HG03045 (cell line): ENCODE results near the gene NAV1.
"Not testable (repeated sequence)": the region's sequence is repeated elsewhere in the genome, so short reads cannot be mapped to it uniquely, and the experiment has no call there.

Source experiments
- ATAC-seq: cut with Tn5 transposase; IDR thresholded peaks from one replicate; pipeline ENCODE4 v1.9.1; 2021; ENCODE audit warnings: mild to moderate bottlenecking, moderate library complexity; ENCODE audit not compliant: unreplicated experiment

NAV1 gene

DNA sequence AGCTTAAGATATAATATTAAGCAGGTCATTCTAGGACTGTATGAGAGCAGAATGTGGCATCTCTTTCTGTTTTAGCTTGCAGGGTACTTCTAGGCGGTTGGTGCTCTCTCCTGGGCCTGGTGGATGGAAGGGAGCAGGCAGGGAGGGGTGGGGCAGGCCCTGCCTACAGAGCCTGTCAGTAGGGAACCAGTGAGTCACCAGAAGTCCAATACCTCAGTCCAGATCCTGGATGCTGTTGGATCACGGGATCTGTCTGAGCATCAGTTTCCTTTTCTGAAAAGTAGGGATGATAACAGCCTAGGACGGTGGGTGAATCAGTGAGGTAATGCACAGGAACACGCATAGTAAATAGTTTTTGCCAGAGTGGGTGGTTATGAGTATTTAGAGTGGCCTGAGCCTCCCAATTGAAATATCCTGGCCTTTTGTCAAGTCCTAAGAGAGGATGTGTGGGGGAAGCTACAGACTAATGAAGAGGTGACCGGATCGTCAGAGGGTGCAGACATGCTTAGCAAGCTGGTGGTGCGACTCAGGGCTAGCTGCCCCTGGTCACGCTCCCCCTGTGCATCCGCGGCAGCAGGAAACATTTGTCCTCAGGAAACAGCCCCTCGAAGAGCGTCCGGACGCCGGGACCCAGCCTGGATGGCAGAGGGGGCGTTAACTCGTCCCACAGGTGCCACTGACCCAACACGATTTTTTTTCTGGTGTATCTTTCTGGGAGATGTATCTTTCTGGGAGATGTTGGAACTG, 23.9 kb downstream of the NAV1 start:
- ATAC-seq: no peak

DNA sequence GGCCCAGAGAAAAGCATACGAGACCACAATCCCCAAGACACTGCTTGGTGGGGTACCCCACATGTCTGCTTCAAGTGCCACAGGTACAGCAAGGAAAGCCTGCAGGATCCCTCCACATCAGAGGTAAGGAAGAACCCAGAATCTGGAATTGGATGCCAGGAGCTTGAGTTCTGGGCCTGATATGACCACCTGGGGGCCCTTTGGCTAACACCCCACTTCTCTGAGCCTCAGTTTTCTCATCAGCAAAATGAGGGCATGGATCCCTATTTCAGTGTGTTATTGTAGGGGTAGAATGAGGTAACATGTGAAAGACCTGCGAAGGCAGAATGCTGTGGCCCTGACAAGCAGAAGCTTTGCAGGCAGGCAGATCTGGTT, 24.5 kb downstream of the NAV1 start:
- no peak for ATAC-seq

DNA sequence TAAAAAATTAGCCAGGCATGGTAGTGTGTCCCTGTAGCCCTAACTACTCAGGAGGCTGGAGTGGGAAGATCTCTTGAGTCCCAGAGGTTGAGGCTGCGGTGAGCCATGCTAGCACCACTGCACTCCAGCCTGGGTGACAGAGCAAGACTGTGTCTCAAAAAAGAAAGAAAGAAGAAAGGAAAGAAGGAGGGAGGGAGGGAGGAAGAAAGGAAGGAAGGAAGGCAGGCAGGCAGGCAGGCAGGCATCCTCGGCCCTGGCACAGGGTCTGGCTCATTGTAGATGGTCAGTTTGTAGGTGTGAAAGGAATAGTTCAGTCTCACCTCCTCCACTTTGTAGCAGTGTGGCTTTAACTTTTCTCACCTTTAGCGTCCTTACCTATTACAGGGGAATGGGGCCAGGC, 25.0 kb downstream of the NAV1 start:
- ATAC-seq: no peak

DNA sequence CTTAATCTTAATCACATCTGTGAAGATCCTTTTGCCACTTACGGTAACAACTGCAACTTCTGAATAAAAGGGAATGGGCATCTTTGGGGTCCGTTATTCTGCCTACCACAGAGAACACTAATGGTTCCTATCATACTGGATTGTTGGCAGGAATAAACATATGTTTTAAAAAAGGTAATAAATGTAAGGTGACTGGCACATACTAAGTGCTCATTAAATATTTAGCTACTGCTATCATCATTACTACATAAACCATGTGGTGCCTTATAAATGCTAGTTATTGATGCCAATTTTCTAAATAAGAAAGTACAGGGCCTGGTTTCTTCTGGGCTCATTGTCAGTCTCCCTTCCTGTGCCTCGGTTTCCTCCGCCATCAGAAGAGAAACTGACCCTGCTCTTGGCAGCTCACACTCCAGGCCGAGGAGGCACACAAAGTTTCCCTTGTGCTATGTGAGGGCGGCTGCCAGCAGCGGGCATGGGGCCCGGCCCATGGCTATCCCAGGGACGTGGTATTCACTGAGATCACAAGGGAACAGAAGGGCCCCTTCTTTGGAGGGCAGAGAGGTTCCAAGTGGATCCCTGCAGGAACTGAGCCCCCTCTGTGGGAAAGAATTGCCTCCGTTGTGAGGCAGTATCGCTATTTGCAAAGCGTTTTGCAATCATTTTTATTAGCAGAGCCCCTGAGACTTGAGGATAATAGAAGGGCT, 26.2 kb downstream of the NAV1 start:
- ATAC-seq: no peak

DNA sequence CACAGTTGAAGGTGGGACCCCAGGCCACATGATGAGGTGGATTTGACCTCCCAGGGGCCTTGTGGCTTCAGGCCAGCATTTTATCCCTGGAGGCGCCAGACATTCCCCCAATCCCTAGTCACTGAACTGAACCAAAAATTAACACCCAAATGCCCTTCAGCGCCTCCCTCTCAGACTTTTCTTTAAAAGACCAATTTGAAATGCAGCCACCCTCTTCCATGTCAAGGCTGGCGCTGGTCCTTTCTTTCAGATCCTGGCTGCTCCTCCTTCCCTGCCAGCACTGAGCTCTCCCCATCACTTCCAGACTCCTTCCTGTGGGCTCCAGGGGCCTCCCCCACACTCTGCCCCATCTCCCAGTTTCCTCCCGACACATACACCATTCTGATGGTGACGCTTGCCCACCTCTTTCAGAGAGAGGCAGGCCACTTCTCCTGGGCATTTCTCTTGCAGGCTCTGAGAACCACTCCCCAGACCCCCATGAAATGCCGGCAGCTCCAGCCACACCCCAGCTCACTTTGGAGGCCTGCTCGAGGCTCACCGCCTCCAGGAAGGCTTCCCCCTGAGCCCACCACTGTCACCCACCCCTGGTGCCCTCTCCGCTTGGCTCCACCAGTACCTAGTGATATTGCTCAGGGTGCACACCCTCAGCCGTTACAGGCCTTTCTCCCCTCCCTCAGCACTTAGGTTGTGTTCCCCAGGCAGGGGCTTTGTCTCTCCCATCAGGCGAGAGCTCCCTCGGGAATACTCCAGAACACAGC, 27.0 kb downstream of the NAV1 start:
- no peak for ATAC-seq

DNA sequence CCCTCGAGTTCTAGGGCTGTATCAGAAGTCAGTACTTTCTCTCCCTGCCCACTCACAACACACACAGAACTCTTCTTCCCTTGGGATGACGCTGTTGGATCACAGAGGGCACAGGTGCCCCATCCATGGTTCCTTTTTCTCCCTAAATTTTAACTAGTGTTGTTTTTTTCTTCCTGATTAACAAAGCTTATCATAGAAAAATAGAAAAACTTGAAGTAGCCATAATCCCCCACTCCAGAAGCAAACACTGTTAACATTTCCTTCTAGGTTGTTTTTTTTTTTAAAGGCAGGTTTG, 27.5 kb downstream of the NAV1 start:
- no peak for ATAC-seq

DNA sequence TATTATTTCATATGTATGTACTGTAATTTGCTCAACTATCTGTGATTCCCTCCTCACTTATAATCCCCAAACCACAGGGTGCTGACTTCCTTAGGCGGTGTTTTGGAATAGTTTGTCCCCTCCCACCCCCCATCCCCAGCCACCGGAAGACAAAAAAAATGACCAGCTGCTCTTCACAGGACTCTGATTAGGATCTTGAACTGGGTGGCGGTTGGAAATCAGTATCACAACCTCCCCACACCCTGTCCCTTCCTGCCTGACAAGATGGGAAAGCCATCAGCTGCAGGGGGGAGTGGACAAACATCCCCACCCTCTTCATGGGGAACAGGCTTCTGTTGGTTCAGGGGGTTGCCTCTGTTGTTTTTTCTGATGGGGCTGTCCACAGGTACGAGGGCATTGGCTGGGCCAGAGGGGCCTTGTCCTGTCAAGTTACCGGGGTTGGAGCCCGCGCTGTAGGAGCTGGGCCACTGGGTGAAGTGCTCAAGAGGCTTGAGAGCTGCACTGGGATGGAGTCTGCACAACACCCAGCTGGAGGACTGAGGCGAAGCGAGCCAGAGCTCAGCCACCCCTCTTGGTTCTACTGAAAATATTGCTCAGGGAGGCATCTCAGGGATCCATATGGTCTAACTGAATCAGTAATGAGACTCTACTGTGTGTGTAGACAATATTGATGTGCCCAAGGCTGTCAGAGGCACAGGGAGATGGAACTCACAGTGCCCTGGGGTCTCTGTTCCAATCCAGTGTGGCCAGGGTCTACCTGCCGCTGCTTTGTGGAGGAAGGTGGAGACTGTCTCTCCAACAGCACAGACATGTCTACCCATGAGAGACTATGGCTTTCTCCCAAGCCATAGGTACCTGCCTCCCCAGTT, 28.2 kb downstream of the NAV1 start:
- no peak for ATAC-seq

DNA sequence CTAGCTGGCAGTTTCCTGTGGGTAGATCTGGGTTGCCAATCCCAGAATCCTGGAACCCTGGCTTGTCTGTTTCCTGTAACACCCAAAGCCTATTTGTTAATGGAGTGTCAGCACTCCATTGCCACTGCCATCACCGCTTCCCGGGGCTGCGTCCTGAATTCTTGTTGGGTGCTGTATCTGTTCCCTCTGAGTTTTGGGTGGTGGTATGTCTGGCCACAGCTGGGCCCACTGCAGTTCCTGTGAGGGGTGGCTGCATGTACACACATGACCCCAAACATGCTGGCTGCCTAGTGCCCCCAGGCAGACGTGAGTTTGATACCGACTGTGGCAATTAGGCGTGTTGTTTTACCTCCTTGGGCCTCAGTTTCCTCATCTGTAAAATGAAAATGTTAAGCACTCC, 29.3 kb downstream of the NAV1 start:
- ATAC-seq: no peak

DNA sequence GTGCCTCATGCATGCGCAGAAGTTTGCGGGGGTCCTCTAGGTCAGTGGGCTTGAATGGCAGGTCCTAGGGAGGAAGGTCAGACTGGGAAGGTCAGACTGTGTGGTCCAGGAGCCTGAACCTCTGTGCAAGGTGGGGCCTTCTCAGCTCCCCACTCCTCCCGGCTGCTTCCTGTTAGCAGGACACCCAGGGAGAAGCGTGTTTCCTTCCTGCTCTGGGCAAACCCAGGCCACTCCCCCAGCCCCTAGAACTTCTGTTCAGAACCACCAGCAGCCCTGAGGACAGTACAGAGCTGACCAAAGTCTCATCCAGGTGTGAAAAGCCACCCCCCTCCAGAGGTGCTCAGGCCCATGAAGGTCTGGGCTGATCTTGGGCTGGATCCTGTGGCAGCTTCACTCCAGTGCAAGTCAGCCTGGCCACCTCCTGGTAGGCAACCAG, 29.9 kb downstream of the NAV1 start:
- ATAC-seq: no peak

DNA sequence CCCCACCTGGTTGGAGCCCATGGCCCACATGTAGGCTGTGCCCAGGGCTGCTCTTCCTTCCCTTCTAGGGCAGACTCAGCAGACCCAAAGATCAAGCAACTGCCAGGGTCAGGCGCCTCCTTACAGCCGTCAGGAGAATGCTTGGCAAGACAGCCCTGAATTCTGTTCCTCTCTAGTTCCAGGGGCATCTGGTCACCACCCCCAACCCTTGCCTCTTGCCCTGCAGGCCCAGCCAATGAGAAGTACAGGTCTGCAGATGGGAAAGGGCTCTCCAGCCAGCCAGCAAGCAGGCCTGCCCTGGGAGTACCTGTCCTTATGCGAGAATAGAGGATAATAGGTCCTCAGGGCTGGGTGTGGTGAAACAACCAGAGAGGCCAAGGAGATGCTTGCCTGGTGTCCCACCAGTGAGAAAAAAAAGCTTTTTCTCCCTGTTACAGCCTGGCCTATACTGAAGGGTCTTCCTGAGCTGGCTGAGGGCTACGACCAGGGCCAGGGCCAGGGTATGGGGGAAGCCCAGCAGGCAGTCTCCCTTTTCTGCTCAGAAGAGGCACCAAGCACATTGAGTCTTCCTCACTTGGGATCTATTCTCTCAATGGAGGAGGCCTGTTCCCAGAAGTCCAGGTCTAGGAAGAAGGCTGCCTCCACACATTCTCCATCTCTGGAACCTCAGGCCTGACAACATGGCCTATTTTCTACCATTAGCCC, 31.4 kb downstream of the NAV1 start:
- ATAC-seq: no peak

DNA sequence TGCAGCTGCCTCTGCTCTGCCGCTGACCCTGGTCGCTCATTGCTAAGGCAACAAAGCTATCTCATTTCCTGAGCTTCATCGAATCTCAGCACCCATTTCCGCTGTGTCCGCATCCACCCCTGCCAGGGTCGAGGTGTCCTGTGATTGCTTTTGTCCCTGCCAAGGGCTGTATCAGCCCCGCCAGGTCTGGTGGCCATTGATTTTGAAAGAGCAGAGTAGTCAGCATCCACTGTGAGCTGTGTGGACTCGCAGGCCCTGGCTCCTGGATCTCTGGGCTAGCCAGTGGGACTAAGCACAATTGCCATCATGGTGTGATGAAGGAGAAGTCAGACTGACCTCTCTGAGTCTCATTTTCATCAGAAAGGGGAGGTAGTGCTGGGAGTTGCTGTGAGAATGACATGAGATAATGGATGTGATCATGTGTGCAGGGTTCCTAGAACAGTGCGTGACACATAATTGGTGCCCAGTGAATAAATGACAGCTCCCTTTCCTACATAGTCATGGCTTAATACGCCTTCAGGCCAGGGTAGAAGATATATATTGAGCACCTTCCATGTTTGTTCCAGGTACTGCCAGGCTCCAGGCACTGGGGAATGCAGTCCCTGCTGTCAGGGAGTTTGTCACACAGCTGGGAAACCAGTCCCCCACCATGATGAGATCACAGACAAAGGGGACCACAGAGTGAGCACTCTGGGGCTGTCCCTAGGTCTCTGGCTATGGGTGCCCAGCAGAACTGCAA, 32.1 kb downstream of the NAV1 start:
- no peak for ATAC-seq

DNA sequence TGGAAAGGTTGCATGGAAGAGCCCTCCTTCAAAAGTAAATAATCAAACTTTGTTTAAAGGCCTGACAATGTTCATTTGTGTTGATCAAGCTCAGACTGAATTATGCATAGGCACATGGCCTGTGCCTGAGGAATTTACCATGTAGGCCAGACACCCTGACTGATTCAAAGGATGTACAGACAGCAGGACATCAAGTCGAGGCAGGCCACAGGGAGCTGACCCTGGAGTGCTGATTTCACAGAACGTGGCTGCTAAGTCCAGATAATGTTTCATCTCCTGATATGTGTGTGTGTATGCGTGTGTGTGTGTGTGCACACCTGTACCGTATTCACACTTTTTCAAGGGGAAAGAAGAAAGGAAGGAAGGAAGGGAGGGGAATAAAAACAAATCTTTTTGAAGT, 34.1 kb downstream of the NAV1 start:
- no peak for ATAC-seq

DNA sequence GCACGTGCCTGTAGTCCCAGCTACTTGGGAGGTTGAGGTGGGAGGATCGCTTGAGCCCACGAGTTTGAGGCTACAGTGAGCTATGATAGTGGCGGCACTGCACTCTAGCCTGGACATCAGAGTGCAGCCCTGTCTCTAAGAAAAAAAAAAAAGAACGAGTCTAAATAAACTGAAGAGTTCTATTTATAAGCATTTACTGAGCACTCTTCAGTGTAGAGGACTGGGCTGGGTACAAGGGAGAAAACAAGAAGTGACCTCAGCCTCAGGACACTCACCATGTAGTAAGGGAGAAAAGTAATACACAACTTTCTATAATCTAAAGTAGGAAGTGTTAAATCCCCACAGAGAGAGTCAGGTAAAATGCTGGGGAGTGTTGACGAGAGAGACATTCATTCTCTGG, 35.0 kb downstream of the NAV1 start:
- ATAC-seq: no peak

DNA sequence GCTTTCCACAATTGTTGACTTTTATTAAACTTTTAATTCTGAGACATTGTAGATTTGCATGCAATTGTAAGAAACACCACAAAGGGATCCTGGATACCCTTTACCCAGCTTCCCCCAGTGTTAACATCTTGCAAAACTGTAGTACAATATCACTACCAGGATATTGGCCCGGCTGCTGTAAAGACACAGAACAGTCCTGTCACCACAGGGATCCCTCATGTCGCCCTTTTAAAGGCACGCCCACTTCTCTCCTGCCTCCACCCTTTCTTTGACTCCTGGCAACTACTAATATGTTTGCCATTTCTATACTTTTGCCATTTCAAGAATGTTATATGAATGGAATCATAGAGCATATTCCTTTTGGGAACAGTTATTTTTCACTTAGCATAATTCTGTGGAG, 37.0 kb downstream of the NAV1 start:
- no peak for ATAC-seq

DNA sequence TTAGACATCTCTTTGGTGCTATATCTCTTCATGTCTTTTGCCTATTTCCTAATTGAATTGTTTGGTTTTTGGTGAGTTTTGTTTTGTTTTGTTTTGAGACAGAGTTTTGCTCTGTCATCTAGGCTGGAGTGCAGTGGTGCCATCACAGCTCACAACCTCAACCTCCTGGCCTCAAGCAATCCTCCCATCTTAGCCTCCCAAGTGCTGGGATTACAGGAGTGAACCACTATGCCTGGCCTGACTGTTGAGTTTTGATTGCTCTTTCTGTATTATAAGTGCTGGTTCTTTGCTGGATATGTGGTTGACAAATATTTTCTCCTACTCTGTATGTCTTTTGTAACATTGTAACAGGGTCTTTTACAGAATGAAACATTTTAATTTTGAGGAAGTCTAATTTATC, 38.0 kb downstream of the NAV1 start:
- no peak for ATAC-seq

DNA sequence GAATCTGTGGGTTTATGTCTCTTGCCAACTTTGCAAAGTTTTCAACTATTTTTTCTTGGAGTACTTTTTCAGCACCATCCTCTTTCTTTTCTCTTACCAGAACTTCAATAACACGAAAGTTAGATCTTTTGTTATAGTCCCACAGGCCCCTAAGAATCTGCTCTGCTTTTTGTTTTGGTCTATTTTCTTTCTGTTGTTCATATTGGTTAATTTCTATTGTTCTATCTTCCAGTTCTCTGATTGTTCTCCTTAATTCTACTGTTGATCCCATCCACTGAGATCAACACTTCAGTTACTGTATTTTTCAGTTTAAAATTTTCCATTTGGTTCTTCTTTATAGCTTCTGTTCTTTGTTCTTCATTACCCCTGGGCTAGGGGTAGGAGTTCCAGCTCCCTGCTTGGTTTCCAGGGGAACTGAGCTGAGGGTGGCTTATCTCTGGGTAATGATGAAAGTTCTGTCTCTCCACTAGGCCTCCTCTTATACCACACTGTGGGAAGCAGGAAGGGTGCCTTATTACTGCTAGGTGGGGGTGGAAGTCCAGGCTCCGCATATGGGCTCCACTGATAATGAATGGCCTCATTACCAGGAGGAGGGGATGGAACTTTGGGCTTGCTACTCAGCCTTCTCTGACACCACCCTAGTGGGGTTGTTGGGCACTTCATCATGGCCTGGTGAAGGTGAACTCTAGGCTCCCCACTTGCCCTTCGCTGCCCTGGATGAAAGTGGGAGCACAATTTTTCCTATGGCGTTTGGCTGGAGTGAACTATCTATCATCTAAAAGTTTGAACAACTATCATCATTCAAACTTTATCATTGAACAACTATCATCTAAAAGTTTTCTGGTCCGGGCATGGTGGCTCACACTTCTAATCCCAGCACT, 39.3 kb downstream of the NAV1 start:
- ATAC-seq: no peak

DNA sequence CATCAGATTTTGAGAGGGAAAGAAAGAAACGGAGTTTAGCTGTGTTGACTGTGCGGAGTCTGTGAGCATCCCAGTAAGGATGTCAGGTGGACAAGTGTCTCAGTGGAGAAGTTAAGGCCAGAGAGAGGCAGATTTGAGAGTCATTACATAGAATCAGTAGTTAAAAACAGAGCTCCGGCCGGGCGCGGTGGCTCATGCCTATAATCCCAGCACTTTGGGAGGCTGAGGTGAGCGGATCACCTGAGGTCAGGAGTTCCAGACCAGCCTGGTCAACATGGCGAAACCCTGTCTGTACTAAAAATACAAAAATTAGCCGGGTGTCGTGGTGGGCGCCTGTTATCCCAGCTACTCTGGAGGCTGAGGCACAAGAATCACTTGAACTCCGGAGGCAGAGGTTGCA, 42.4 kb downstream of the NAV1 start:
- not testable (repeated sequence) for ATAC-seq

DNA sequence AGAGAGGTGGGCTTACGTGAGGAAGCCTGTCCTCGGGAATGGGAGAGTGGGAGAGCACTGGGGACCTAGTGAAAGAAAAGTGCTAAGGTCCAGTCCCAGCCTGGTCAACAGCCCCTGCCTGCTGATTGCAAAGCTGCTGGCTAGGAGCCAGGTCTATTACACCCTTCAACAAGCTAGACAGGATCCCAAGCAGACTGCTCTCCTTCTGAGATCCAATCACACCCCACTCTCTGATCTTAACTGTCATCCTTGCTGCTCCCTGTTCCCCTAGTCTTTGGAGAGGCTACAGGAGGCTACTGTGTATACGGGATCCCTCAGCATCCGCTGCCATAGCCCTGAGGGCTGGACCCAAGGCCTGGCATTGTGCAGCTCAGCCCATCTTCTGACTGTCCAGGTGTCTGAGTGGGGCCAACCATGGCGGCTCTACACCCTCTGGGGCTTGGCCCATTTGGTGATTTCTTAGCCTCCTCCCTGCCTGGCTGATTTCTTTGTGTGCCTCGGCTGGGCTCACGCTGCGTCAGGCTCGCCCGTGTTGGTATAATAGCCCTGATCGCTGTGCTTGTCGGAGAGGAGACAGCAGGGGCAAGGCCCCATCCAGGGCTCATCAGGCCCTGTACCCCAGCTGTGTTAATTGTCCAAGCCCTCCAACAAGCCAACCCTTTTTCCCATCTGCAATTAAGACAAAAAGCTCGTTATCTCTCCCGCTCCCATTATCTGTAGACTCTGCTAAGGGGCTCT, 43.9 kb downstream of the NAV1 start:
- ATAC-seq: no peak
